MM.1S (cell line): Measurements from ENCODE around the gene CPT1C.

Source experiments
- DNase-seq: peaks from one replicate; pipeline ENCODE4 v3.0.0-alpha.2; 2015
- H2AFZ ChIP-seq: fragments of 300-600 bp; sonication (generic); 2 replicates; pipeline ENCODE4 v1.6.0; 2016; ENCODE audit warnings: antibody characterized with exemption, low read length
- H3F3A ChIP-seq: fragments of 300-600 bp; sonication (generic); 2 replicates; pipeline ENCODE4 v1.6.1; 2016; ENCODE audit warnings: mild to moderate bottlenecking, antibody characterized with exemption, low read length, moderate library complexity, mixed read lengths; ENCODE audit not compliant: insufficient read depth
- H3K27ac ChIP-seq: fragments of 300-600 bp; sonication (generic); 2 replicates; pipeline ENCODE4 v1.5.1; 2016; ENCODE audit warnings: mild to moderate bottlenecking, low read length
- H3K27me3 ChIP-seq: fragments of 300-600 bp; sonication (generic); replicated peaks from 2 replicates; pipeline ENCODE4 v1.6.0; 2016; ENCODE audit warnings: low read length; ENCODE audit not compliant: insufficient read depth
- H3K36me3 ChIP-seq: fragments of 300-600 bp; sonication (generic); replicated peaks from 2 replicates; pipeline ENCODE4 v1.6.1; 2016; ENCODE audit warnings: mild to moderate bottlenecking, low read length, mixed read lengths; ENCODE audit not compliant: insufficient read depth
- H3K4me1 ChIP-seq: fragments of 300-600 bp; sonication (generic); 2 replicates; pipeline ENCODE4 v1.6.1; 2016; ENCODE audit warnings: low read length, mixed read lengths
- H3K4me2 ChIP-seq: fragments of 300-600 bp; sonication (generic); 2 replicates; pipeline ENCODE4 v1.6.0; 2016; ENCODE audit warnings: low read depth, low read length
- H3K4me3 ChIP-seq: fragments of 300-600 bp; sonication (generic); 2 replicates; pipeline ENCODE4 v1.5.1; 2016; ENCODE audit warnings: low read length, mixed read lengths
- H3K79me2 ChIP-seq: fragments of 300-600 bp; sonication (generic); 2 replicates; pipeline ENCODE4 v1.6.1; 2016; ENCODE audit warnings: mixed run types, low read length, mixed read lengths
- H3K9ac ChIP-seq: fragments of 300-600 bp; sonication (generic); 2 replicates; pipeline ENCODE4 v1.6.1; 2016; ENCODE audit warnings: low read length, mixed read lengths
- H3K9me2 ChIP-seq: fragments of 300-600 bp; sonication (generic); replicated peaks from 2 replicates; pipeline ENCODE4 v1.6.1; 2016; ENCODE audit warnings: mild to moderate bottlenecking, low read length, mixed read lengths; ENCODE audit not compliant: insufficient read depth
- H3K9me3 ChIP-seq: fragments of 300-600 bp; sonication (generic); replicated peaks from 2 replicates; pipeline ENCODE4 v1.6.1; 2016; ENCODE audit warnings: mild to moderate bottlenecking, low read length, mixed read lengths; ENCODE audit not compliant: insufficient read depth
- H4K20me1 ChIP-seq: fragments of 300-600 bp; sonication (generic); 2 replicates; pipeline ENCODE4 v1.6.1; 2016; ENCODE audit warnings: mild to moderate bottlenecking, low read length, moderate library complexity, mixed read lengths; ENCODE audit not compliant: insufficient read depth
- EZH2 ChIP-seq: fragments of 300-600 bp; sonication (generic); optimal IDR thresholded peaks from 2 replicates; pipeline ENCODE3; 2017; ENCODE audit warnings: low read depth, mild to moderate bottlenecking, antibody characterized with exemption, low read length, mixed read lengths
- EZH2phosphoT487 ChIP-seq: fragments of 300-600 bp; sonication (generic); IDR thresholded peaks from 2 replicates; pipeline ENCODE4 v1.6.1; 2018; ENCODE audit warnings: antibody characterized with exemption, low read length
- TF ChIP-seq, protein P1 (sequence below): fragments of 300-600 bp; sonication (generic); IDR thresholded peaks from 2 replicates; pipeline ENCODE4 v1.5.1; 2016; ENCODE audit warnings: antibody characterized with exemption, low read length, mixed read lengths

CPT1C gene

DNA sequence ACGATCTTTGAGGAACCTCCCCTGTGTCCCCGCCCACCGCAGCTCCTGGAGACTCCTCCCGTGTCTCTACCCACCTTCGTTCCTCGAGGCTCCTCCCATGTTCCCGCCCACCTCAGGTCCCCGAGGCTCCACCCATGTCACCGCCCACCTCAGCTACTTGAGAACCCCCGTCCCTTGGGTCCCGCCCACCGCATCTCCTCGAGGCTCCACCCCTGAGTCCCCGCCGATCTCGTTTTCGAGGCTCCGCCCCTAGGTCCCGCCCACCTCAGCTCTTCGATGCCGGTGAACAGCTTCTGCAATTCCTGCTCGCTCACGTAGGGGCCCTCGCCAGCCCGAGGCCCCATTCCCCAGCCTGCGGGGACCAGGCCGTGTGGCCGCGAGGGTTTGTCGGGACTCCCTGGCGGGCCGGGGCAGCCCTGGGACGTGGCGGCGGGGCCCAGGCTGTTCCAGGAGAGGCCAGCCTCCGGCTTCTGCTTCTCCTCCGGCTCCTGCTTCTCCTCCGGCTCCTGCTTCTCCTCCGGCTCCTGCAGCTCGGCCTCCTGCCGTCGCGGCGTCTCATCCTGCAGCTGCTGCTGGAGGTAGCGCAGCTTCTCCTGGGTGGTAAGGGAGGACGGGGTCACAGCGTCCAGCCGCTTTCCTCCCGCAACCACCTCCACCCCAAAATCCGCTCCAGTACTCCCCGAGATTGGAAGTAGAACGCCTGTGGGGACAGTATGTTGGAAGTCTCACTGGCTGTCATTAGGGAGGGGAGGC lies 55.5 kb downstream of the CPT1C start:
- Histone ChIP-seq H3K9me3 (no peaks in the 10 kb centered on the region), H2AFZ (no peak overlapping the region), H3K27me3 (peaks cover 36% of the 10 kb centered on the region), H3K36me3 (no peaks in the 10 kb centered on the region), H3K4me1 (no peaks in the 10 kb centered on the region), H3K27ac (no peak overlapping the region), H3K4me3 (no peak overlapping the region), H4K20me1 (no peaks in the 10 kb centered on the region), H3K9me2 (no peaks in the 10 kb centered on the region), H3F3A (no peaks in the 10 kb centered on the region), H3K9ac (no peak overlapping the region), H3K79me2 (no peaks in the 10 kb centered on the region), H3K4me2 (no peak overlapping the region)
- peak; percentile 12 for DNase-seq
- TF ChIP-seq, protein P1, sequence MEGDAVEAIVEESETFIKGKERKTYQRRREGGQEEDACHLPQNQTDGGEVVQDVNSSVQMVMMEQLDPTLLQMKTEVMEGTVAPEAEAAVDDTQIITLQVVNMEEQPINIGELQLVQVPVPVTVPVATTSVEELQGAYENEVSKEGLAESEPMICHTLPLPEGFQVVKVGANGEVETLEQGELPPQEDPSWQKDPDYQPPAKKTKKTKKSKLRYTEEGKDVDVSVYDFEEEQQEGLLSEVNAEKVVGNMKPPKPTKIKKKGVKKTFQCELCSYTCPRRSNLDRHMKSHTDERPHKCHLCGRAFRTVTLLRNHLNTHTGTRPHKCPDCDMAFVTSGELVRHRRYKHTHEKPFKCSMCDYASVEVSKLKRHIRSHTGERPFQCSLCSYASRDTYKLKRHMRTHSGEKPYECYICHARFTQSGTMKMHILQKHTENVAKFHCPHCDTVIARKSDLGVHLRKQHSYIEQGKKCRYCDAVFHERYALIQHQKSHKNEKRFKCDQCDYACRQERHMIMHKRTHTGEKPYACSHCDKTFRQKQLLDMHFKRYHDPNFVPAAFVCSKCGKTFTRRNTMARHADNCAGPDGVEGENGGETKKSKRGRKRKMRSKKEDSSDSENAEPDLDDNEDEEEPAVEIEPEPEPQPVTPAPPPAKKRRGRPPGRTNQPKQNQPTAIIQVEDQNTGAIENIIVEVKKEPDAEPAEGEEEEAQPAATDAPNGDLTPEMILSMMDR: no peak
- TF ChIP-seq EZH2phosphoT487 (no peak), EZH2 (no peak)

DNA sequence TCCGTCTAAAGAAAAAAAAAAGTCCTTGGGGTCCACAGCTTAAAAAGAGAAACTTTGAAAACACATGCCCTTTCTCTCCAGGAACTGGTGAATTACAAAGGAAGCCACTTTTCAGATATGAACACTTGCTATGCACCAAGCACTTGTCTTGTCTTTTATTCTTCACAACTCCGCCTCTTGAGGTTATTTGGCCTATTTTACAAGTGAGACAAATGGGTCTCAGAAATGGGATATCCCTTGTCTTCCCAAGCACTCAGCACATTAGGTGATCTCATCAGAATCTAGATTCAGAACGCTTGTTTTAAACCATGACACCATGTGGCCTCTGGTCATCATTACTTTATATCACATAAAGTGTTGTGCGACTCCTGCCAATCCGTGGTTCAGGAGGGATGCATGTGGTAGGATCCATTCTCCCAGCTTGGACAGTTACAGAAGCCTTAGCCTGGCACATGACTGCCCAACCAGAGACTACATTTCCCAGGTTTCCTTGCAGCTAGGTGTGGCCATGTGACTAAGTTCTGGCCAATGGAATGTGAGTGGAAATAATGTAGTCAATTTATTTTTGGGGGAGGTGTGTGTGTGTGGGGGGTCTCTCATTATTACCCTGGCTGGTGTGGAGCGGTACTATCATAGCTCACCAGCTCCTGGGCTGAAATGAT lies 58.3 kb downstream of the CPT1C start:
- DNase-seq: no peak
- H3K27me3 ChIP-seq: peaks cover 35% of the 10 kb centered on the region
- H3K4me2 ChIP-seq: no peak overlapping the region
- TF ChIP-seq, protein P1: no peak
- TF ChIP-seq EZH2 (no peak), EZH2phosphoT487 (no peak)
- H3K36me3 ChIP-seq: no peaks in the 10 kb centered on the region
- no peaks in the 10 kb centered on the region for H3K79me2 ChIP-seq
- H3F3A ChIP-seq: no peaks in the 10 kb centered on the region
- H3K9ac ChIP-seq: no peak overlapping the region
- H2AFZ ChIP-seq: no peak overlapping the region
- H3K4me3 ChIP-seq: no peak overlapping the region
- no peaks in the 10 kb centered on the region for H3K9me3 ChIP-seq
- H3K27ac ChIP-seq: no peak overlapping the region
- no peaks in the 10 kb centered on the region for H3K4me1 ChIP-seq
- H4K20me1 ChIP-seq: no peaks in the 10 kb centered on the region
- H3K9me2 ChIP-seq: no peaks in the 10 kb centered on the region

GRCh38 chr19:49749771-49750170 lies 58.9 kb downstream of the CPT1C start:
- H3K9me3 ChIP-seq: no peaks in the 10 kb centered on the region
- H3K79me2 ChIP-seq: no peaks in the 10 kb centered on the region
- H3K4me3 ChIP-seq: no peak overlapping the region
- H3K4me2 ChIP-seq: no peak overlapping the region
- no peak for TF ChIP-seq EZH2
- TF ChIP-seq, protein P1: no peak
- TF ChIP-seq EZH2phosphoT487: no peak
- no peaks in the 10 kb centered on the region for H3K9me2 ChIP-seq
- peaks cover 31% of the 10 kb centered on the region for H3K27me3 ChIP-seq
- no peak overlapping the region for H2AFZ ChIP-seq
- H3F3A ChIP-seq: no peaks in the 10 kb centered on the region
- no peaks in the 10 kb centered on the region for H3K4me1 ChIP-seq
- no peak for DNase-seq
- no peaks in the 10 kb centered on the region for H4K20me1 ChIP-seq
- H3K9ac ChIP-seq: no peak overlapping the region
- no peak overlapping the region for H3K27ac ChIP-seq
- H3K36me3 ChIP-seq: no peaks in the 10 kb centered on the region
